Right lobe of liver (tissue), 6 donors: ENCODE results near the gene PACRG. TPM values are rescaled to one million over a fixed set of nuclear protein-coding genes. Genes with fewer than 3 reads are reported as not detected.

Experiments used
- ATAC-seq, 4 donors: fragments of 200-7000 bp; cut with Tn5 transposase; one replicate each; pipeline ENCODE4 v1.9.1; 2020; ENCODE audit warnings: mild to moderate bottlenecking in 4 of 4, moderate library complexity in 4 of 4
- DNase-seq, 3 donors: peaks; one replicate each; pipeline ENCODE4 v3.0.0-alpha.2; 2020
- H3K27ac ChIP-seq, 3 donors: fragments of 200-600 bp; one replicate each; pipeline ENCODE4 v1.8.0; 2022
- H3K27me3 ChIP-seq, 2 donors: fragments of 200-600 bp; one replicate each; pipeline ENCODE4 v1.8.0; 2022
- H3K36me3 ChIP-seq, 4 donors: fragments of 200-600 bp; sonication (generic) in 1 of 4; one replicate each; pipeline versions ENCODE4 v1.5.1 to v1.8.0; 2017 to 2022; ENCODE audit warnings: control low read depth in 1 of 4
- H3K4me1 ChIP-seq, 4 donors: fragments of 200-600 bp; sonication (generic) in 1 of 4; one replicate each; pipeline versions ENCODE4 v1.5.1 to v1.8.0; 2017 to 2022; ENCODE audit warnings: control low read depth in 1 of 4
- H3K4me3 ChIP-seq, 3 donors: fragments of 200-600 bp; one replicate each; pipeline ENCODE4 v1.8.0; 2022
- H3K9me3 ChIP-seq, 4 donors: fragments of 200-600 bp; sonication (generic) in 1 of 4; one replicate each; pipeline versions ENCODE4 v1.5.1 to v1.8.0; 2017 to 2022; ENCODE audit warnings: control low read depth in 1 of 4
- POLR2A ChIP-seq: fragments of 450-650 bp; IDR thresholded peaks from one replicate; pipeline ENCODE4 v1.6.1; 2017; ENCODE audit warnings: antibody characterized with exemption, mild to moderate bottlenecking
- WGBS: methylation state at CpG from one replicate; pipeline ENCODE4 v1.1.6; 2018; ENCODE audit warnings: low coverage, low lambda C conversion rate; ENCODE audit not compliant: insufficient coverage; ENCODE audit errors: missing lambda C conversion rate; 5-methylcytosine and 5-hydroxymethylcytosine counted together
- intact Hi-C, 2 donors: fragments of 100-400 bp; cut with DNase I; formaldehyde crosslinking; loops; one replicate each; pipeline versions ENCODE4 v1.11.2 to v1.14.1; 2022
- total RNA-seq, 6 experiments: library from RNA; depleted of rRNA in 2 of 6; stranded (reverse); fragments of >200 nt in 2 of 6; fragmentation: NEBNext Ultra II Directional in 3 of 6; extraction: Animal tissue kit (Norgen Biotek cat#: 25700) in 3 of 6; gene quantifications; one replicate each; pipeline versions ENCODE4 v1.1.0 to v1.2.4, GENCODE V29; 2016 to 2023
- TF ChIP-seq, protein P1 (sequence below), 4 donors: fragments of 200-600 bp in 3 of 4; fragments of 450-650 bp in 1 of 4; IDR thresholded peaks; one replicate each; pipeline versions ENCODE4 v1.5.1 to v1.8.0; 2016 to 2022; ENCODE audit warnings: antibody characterized with exemption in 4 of 4, mild to moderate bottlenecking in 2 of 4
- donor health status: DM: no; HTN: yes; CAD: no.
- donor health status: DM: no; HTN: no; CAD: no.
- donor health status: DM: no; HTN: no; CAD: no.
- donor health status: DM: no; HTN: yes; CAD: no.
- donor health status: DM: no; HTN: yes; CAD: no.

PACRG gene
- total RNA-seq, 6 experiments from 2014 or later = 0.25 to 5.3 (median 2.7) TPM

DNA sequence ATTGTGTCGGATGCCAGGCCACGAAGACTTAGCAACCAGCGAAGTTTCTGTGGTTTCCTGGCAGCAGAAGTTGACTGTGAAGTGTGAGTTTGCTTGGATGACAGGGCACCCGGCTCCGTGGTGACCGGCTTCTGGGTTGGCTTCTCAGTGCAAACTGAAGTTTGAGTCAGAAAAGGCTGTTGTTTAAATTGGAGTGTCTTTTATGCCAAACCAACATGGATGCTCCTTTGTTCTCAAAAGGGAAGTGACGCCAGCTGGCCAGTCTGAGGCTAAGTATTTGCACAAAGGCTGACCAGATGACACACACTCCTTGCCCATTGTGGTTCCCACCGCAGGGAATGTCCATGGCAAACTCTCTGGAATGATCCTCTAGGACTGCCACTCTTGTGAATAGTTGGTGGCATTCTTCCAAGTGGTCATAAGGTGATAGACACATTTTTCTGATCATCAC is 521.9 kb downstream of the PACRG start:
- no peaks in the 10 kb centered on the region for H3K9me3 ChIP-seq
- no peak for DNase-seq
- intact Hi-C loops = no loop called here
- TF ChIP-seq POLR2A = no peak
- TF ChIP-seq, protein P1, sequence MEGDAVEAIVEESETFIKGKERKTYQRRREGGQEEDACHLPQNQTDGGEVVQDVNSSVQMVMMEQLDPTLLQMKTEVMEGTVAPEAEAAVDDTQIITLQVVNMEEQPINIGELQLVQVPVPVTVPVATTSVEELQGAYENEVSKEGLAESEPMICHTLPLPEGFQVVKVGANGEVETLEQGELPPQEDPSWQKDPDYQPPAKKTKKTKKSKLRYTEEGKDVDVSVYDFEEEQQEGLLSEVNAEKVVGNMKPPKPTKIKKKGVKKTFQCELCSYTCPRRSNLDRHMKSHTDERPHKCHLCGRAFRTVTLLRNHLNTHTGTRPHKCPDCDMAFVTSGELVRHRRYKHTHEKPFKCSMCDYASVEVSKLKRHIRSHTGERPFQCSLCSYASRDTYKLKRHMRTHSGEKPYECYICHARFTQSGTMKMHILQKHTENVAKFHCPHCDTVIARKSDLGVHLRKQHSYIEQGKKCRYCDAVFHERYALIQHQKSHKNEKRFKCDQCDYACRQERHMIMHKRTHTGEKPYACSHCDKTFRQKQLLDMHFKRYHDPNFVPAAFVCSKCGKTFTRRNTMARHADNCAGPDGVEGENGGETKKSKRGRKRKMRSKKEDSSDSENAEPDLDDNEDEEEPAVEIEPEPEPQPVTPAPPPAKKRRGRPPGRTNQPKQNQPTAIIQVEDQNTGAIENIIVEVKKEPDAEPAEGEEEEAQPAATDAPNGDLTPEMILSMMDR (IDR thresholded peaks at IDR 0.05) = no peak
- no peak overlapping the region for H3K4me3 ChIP-seq
- ATAC-seq = no peak
- H3K36me3 ChIP-seq = no peaks in the 10 kb centered on the region
- H3K4me1 ChIP-seq = peaks cover 0 to 5% (median 0%) of the 10 kb centered on the region in 4 donors
- no CpG with 5 or more reads among the region's 8 CpGs for WGBS
- H3K27ac ChIP-seq = no peak overlapping the region
- H3K27me3 ChIP-seq = no peaks in the 10 kb centered on the region

DNA sequence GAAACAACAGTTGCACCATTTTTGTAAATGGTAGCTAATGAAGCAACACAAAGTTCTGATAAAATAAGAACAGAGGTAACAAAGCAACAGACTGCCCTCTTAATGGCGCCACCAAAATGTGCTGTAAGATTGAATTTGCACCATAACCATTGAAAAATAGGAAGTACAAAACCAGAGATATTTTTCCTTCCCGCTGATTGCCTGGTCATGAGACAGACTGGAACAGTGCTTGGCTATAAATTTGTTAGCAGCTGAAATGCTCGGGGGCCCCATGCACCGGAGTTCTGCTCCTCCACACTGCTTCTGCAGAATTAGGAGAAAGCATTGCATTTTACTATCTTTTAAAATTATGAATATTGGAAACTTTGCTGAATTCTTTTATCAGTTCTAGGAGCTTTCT is 522.3 kb downstream of the PACRG start:
- intact Hi-C loops = no loop called here
- 66% methylated on average over 4 of the region's 4 CpGs for WGBS
- peak in 1 of 4 donors; percentile 43 for ATAC-seq
- no peaks in the 10 kb centered on the region for H3K9me3 ChIP-seq
- TF ChIP-seq POLR2A = no peak
- TF ChIP-seq, protein P1 (IDR thresholded peaks at IDR 0.05) = no peak
- no peak overlapping the region for H3K4me3 ChIP-seq
- no peak for DNase-seq
- no peaks in the 10 kb centered on the region for H3K36me3 ChIP-seq
- H3K27me3 ChIP-seq = no peaks in the 10 kb centered on the region
- no peak overlapping the region for H3K27ac ChIP-seq
- peaks cover 0 to 5% (median 0%) of the 10 kb centered on the region in 4 donors for H3K4me1 ChIP-seq

DNA sequence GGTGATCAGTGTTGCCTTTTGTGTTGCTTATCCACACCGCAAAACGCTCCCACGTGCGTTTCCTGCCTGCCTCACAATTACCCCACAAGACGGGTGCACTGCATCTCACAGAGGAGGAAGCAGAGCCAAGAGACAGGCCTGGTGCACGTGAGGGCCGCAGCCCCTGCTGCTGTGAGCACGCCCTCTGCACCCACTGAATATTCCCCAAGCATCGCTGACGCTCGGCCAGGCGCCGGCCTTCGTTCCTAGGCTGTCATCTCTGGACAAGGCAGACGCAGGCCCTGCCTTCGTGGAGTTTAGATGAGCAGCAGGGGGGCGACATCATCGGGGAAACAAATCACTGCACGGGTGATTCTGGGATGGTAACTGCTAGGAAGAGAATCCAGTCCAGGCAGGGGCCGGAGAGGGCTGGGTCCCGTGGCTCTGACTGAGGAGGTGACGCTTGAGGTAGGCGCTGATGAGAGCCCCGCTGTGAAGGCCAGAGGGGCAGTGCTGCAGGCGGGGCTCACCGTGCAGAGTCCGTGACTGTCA is 524.4 kb downstream of the PACRG start:
- peak in 2 of 4 donors; percentile 20 to 23 for ATAC-seq
- peaks cover 0 to under 1% (median 0%) of the 10 kb centered on the region in 4 donors for H3K4me1 ChIP-seq
- no peaks in the 10 kb centered on the region for H3K36me3 ChIP-seq
- no peak overlapping the region for H3K27ac ChIP-seq
- intact Hi-C loops = no loop called here
- H3K9me3 ChIP-seq = no peaks in the 10 kb centered on the region
- no peak for DNase-seq
- TF ChIP-seq POLR2A = no peak
- TF ChIP-seq, protein P1 (IDR thresholded peaks at IDR 0.05) = no peak
- 88% methylated on average over 8 of the region's 27 CpGs for WGBS
- no peaks in the 10 kb centered on the region for H3K27me3 ChIP-seq
- H3K4me3 ChIP-seq = no peak overlapping the region

DNA sequence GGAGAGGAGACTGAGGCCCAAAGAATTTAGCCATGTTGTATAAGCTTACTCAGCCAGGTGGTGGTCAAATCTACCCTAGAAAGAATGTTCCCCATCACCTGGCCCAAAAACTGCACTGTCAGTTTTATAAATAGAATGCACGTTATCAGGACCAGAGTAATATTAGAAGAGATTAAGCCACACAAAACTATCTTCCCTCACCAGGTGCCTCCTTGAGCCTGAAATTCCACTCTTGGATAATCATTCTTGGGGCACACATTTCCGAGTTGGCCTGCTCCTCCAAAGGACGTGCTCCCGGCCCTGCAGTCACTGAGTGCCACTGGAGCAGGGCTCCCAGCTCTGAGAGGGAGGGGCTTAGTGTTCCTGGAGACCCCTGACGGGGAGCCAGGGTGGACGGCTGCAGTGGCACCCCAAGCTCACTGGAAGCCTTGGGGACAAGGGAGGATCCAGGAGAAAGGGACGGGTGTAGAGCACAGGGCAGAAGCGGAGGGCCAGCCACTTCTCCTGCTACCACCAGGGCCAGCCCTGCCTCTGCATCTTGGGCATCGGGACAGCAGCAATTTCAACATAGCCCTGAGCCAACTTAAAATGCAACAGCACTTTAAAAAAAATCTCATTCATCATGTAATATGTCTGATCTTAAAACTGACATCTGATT is 525.9 kb downstream of the PACRG start:
- Histone ChIP-seq H3K27me3 (no peaks in the 10 kb centered on the region), H3K27ac (no peak overlapping the region), H3K4me1 (no peaks in the 10 kb centered on the region), H3K9me3 (no peaks in the 10 kb centered on the region), H3K36me3 (no peaks in the 10 kb centered on the region), H3K4me3 (no peak overlapping the region)
- intact Hi-C loops = no loop called here
- ATAC-seq = no peak
- no peak for TF ChIP-seq POLR2A
- TF ChIP-seq, protein P1 (IDR thresholded peaks at IDR 0.05) = no peak
- no peak for DNase-seq
- WGBS = 77% methylated on average over 4 of the region's 9 CpGs
